Karpas-422 (cell line): ENCODE data around the gene LRRN1. TPM values are rescaled to one million over a fixed set of nuclear protein-coding genes. Genes with fewer than 3 reads are reported as not detected.

Experiments
- DNase-seq: peaks from one replicate; pipeline ENCODE4 v3.0.0-alpha.2; 2015
- H2AFZ ChIP-seq: fragments of 200-600 bp; sonication (generic); 2 replicates; pipeline ENCODE4 v1.6.1; 2014; ENCODE audit warnings: antibody characterized with exemption, low read length, mixed read lengths
- H3K27ac ChIP-seq: fragments of 200-600 bp; sonication (generic); 2 replicates; pipeline ENCODE4 v1.5.1; 2014; ENCODE audit warnings: mild to moderate bottlenecking, low read length, moderate library complexity
- H3K27me3 ChIP-seq: fragments of 200-600 bp; sonication (generic); 2 replicates; pipeline ENCODE4 v1.6.1; 2014; ENCODE audit warnings: low read length, mixed read lengths
- H3K36me3 ChIP-seq: fragments of 200-600 bp; sonication (generic); 2 replicates; pipeline ENCODE4 v1.6.1; 2014; ENCODE audit warnings: low read length, mixed read lengths; ENCODE audit not compliant: insufficient read depth
- H3K4me1 ChIP-seq: fragments of 200-600 bp; sonication (generic); 2 replicates; pipeline ENCODE4 v1.6.1; 2014; ENCODE audit warnings: mild to moderate bottlenecking, low read length, mixed read lengths
- H3K4me2 ChIP-seq: fragments of 200-600 bp; sonication (generic); 2 replicates; pipeline ENCODE4 v1.6.1; 2014; ENCODE audit warnings: low read length, low read depth, mild to moderate bottlenecking; ENCODE audit not compliant: poor library complexity, severe bottlenecking
- H3K4me3 ChIP-seq: fragments of 200-600 bp; sonication (generic); 2 replicates; pipeline ENCODE4 v1.5.1; 2014; ENCODE audit warnings: mild to moderate bottlenecking, antibody characterized with exemption, low read length, mixed read lengths
- H3K79me2 ChIP-seq: fragments of 200-600 bp; sonication (generic); 2 replicates; pipeline ENCODE4 v1.6.1; 2014; ENCODE audit warnings: mild to moderate bottlenecking, low read length, mixed read lengths
- H3K9ac ChIP-seq: fragments of 200-600 bp; sonication (generic); 2 replicates; pipeline ENCODE4 v1.6.0; 2014; ENCODE audit warnings: low read length
- H3K9me2 ChIP-seq: fragments of 200-600 bp; sonication (generic), shearing (Covaris generic); replicated peaks from 2 replicates; pipeline ENCODE4 v1.6.0; 2014; ENCODE audit warnings: mild to moderate bottlenecking, low read length, moderate library complexity; ENCODE audit not compliant: insufficient read depth
- H3K9me3 ChIP-seq: fragments of 300-700, 200-600 bp; sonication (generic); 2 replicates; pipeline ENCODE4 v1.6.1; 2014; ENCODE audit warnings: low read length, mixed read lengths
- H4K20me1 ChIP-seq: fragments of 200-600 bp; sonication (generic); 2 replicates; pipeline ENCODE4 v1.6.1; 2014; ENCODE audit warnings: mild to moderate bottlenecking, antibody characterized with exemption, low read length, low read depth; ENCODE audit not compliant: insufficient read depth
- total RNA-seq: library from RNA; depleted of rRNA; stranded (reverse); fragments of >200 nt; shearing (Covaris generic); gene quantifications from 2 replicates; pipeline ENCODE4 v1.2.3, GENCODE V29; 2014; ENCODE audit warnings: low replicate concordance

Gene LRRN1
- total RNA-seq, 1 experiment from 2014 or later, result not detected

- no peaks in the 10 kb centered on the region for H3K9me3 ChIP-seq
- no peaks in the 10 kb centered on the region for H3K4me1 ChIP-seq
- no peaks in the 10 kb centered on the region for H3K36me3 ChIP-seq
- H3K9me2 ChIP-seq, result no peaks in the 10 kb centered on the region
- H3K27ac ChIP-seq, result no peak overlapping the region
- DNase-seq, result no peak
- no peak overlapping the region for H3K4me2 ChIP-seq
- no peak overlapping the region for H2AFZ ChIP-seq
- H3K4me3 ChIP-seq, result no peak overlapping the region
- no peaks in the 10 kb centered on the region for H4K20me1 ChIP-seq
- H3K27me3 ChIP-seq, result no peaks in the 10 kb centered on the region
- H3K79me2 ChIP-seq, result no peaks in the 10 kb centered on the region
- H3K9ac ChIP-seq, result no peak overlapping the region
Measured at GRCh38 chr3:3842356-3842755, 43.1 kb downstream of the LRRN1 start.

- no peaks in the 10 kb centered on the region for H4K20me1 ChIP-seq
- no peak overlapping the region for H3K4me3 ChIP-seq
- no peaks in the 10 kb centered on the region for H3K9me2 ChIP-seq
- no peaks in the 10 kb centered on the region for H3K9me3 ChIP-seq
- H3K9ac ChIP-seq, result no peak overlapping the region
- H3K27ac ChIP-seq, result no peak overlapping the region
- no peaks in the 10 kb centered on the region for H3K36me3 ChIP-seq
- H3K4me2 ChIP-seq, result no peak overlapping the region
- H2AFZ ChIP-seq, result no peak overlapping the region
- DNase-seq, result no peak
- H3K79me2 ChIP-seq, result no peaks in the 10 kb centered on the region
- H3K27me3 ChIP-seq, result no peaks in the 10 kb centered on the region
- no peaks in the 10 kb centered on the region for H3K4me1 ChIP-seq
Measured at GRCh38 chr3:3847994-3848922, 49.0 kb downstream of the LRRN1 start.

DNA sequence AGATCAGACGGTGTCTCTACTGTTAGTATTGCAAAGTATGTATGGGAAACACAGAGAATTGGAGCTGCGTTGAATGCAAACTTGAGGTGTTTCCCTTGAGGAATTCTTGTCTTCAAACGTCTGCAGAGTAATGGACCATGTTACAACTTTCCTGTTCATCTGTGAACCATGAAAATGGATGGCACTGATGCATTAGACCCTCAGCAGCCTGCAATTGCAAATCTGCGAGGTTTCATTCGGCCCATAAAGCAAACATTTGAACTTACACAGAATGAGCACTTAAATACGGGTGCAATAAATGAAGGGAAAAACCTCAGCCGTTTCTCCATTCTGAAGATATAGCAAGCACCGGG is 49.7 kb downstream of the LRRN1 start:
- Histone ChIP-seq H3K4me2 (no peak overlapping the region), H2AFZ (no peak overlapping the region), H3K9me3 (no peaks in the 10 kb centered on the region)

GRCh38 chr3:3851621-3852323 is 52.5 kb downstream of the LRRN1 start:
- Histone ChIP-seq H4K20me1 (no peaks in the 10 kb centered on the region), H3K9me3 (no peaks in the 10 kb centered on the region), H3K9me2 (no peaks in the 10 kb centered on the region), H3K27me3 (no peaks in the 10 kb centered on the region), H3K79me2 (no peaks in the 10 kb centered on the region), H2AFZ (no peak overlapping the region), H3K27ac (no peak overlapping the region), H3K36me3 (no peaks in the 10 kb centered on the region), H3K9ac (no peak overlapping the region), H3K4me2 (no peak overlapping the region), H3K4me1 (no peaks in the 10 kb centered on the region), H3K4me3 (no peak overlapping the region)
- no peak for DNase-seq

More for the DNA sequence above, 49.7 kb downstream of the LRRN1 start:
- Histone ChIP-seq H3K27me3 (no peaks in the 10 kb centered on the region), H3K4me1 (no peaks in the 10 kb centered on the region), H3K9me2 (no peaks in the 10 kb centered on the region), H3K27ac (no peak overlapping the region), H3K79me2 (no peaks in the 10 kb centered on the region), H3K36me3 (no peaks in the 10 kb centered on the region), H4K20me1 (no peaks in the 10 kb centered on the region), H3K9ac (no peak overlapping the region), H3K4me3 (no peak overlapping the region)
- DNase-seq, result no peak

DNA sequence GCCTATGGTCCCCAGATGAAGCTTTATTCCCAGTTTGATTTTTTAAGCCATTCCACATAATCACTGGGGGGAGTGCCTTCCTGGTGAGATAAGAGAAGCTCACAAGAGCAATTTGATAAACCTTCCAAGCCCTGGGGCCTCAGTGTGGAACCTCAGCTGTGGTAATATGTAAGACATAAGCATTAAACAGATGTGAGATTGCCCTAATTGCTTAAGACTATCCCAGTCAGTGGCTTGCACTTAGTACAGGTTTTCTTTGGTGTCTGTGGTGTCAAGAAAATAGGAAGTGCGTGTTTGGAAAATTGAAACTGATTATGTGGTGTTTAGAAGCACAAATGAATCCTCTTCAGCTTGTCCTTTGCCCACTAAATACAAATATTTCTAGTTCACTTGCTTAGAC is 54.3 kb downstream of the LRRN1 start:
- Histone ChIP-seq H3K9me3 (no peaks in the 10 kb centered on the region), H2AFZ (no peak overlapping the region), H3K4me2 (no peak overlapping the region), H3K9ac (no peak overlapping the region), H3K4me3 (no peak overlapping the region), H3K79me2 (no peaks in the 10 kb centered on the region), H3K27me3 (no peaks in the 10 kb centered on the region), H3K4me1 (no peaks in the 10 kb centered on the region), H3K27ac (no peak overlapping the region), H3K36me3 (no peaks in the 10 kb centered on the region), H4K20me1 (no peaks in the 10 kb centered on the region), H3K9me2 (no peaks in the 10 kb centered on the region)
- DNase-seq, result no peak

GRCh38 chr3:3855056-3855455 is 55.8 kb downstream of the LRRN1 start:
- Histone ChIP-seq H3K9ac (no peak overlapping the region), H3K9me3 (no peaks in the 10 kb centered on the region), H3K4me3 (no peak overlapping the region), H3K27me3 (no peaks in the 10 kb centered on the region), H3K27ac (no peak overlapping the region), H2AFZ (no peak overlapping the region), H3K79me2 (no peaks in the 10 kb centered on the region), H4K20me1 (no peaks in the 10 kb centered on the region), H3K36me3 (no peaks in the 10 kb centered on the region), H3K4me1 (no peaks in the 10 kb centered on the region), H3K9me2 (no peaks in the 10 kb centered on the region), H3K4me2 (no peak overlapping the region)
- DNase-seq, result no peak

GRCh38 chr3:3860235-3860634 is 61.0 kb downstream of the LRRN1 start:
- no peak overlapping the region for H3K4me2 ChIP-seq
- no peaks in the 10 kb centered on the region for H3K4me1 ChIP-seq
- H3K79me2 ChIP-seq, result no peaks in the 10 kb centered on the region
- no peak overlapping the region for H3K9ac ChIP-seq
- H3K27me3 ChIP-seq, result 0 out of 2 replicates have a peak, but pooled peaks cover 2% of the 10 kb centered on the region
- no peaks in the 10 kb centered on the region for H3K9me2 ChIP-seq
- H3K36me3 ChIP-seq, result no peaks in the 10 kb centered on the region
- no peak for DNase-seq
- H3K9me3 ChIP-seq, result no peaks in the 10 kb centered on the region
- no peak overlapping the region for H3K27ac ChIP-seq
- H2AFZ ChIP-seq, result no peak overlapping the region
- H3K4me3 ChIP-seq, result no peak overlapping the region
- H4K20me1 ChIP-seq, result no peaks in the 10 kb centered on the region

- Histone ChIP-seq H3K9me2 (no peaks in the 10 kb centered on the region), H3K9ac (no peak overlapping the region), H3K36me3 (no peaks in the 10 kb centered on the region), H3K27me3 (0 out of 2 replicates have a peak, but pooled peaks cover 2% of the 10 kb centered on the region), H3K27ac (no peak overlapping the region), H2AFZ (no peak overlapping the region), H3K4me2 (no peak overlapping the region), H3K79me2 (no peaks in the 10 kb centered on the region), H4K20me1 (no peaks in the 10 kb centered on the region), H3K9me3 (no peaks in the 10 kb centered on the region), H3K4me3 (no peak overlapping the region), H3K4me1 (no peaks in the 10 kb centered on the region)
- DNase-seq, result no peak
Measured at GRCh38 chr3:3862534-3862933, 63.3 kb downstream of the LRRN1 start.
